ENCODE results near the gene ARPP21. TPM values are rescaled to one million over a fixed set of nuclear protein-coding genes. Genes with fewer than 3 reads are reported as not detected.
"Not testable (repeated sequence)": the region's sequence is repeated elsewhere in the genome, so short reads cannot be mapped to it uniquely, and the experiment has no call there.

The ARPP21 gene
- not detected in 2 replicates for total RNA-seq (2014; rRNA removed; shearing (Covaris generic))

DNA sequence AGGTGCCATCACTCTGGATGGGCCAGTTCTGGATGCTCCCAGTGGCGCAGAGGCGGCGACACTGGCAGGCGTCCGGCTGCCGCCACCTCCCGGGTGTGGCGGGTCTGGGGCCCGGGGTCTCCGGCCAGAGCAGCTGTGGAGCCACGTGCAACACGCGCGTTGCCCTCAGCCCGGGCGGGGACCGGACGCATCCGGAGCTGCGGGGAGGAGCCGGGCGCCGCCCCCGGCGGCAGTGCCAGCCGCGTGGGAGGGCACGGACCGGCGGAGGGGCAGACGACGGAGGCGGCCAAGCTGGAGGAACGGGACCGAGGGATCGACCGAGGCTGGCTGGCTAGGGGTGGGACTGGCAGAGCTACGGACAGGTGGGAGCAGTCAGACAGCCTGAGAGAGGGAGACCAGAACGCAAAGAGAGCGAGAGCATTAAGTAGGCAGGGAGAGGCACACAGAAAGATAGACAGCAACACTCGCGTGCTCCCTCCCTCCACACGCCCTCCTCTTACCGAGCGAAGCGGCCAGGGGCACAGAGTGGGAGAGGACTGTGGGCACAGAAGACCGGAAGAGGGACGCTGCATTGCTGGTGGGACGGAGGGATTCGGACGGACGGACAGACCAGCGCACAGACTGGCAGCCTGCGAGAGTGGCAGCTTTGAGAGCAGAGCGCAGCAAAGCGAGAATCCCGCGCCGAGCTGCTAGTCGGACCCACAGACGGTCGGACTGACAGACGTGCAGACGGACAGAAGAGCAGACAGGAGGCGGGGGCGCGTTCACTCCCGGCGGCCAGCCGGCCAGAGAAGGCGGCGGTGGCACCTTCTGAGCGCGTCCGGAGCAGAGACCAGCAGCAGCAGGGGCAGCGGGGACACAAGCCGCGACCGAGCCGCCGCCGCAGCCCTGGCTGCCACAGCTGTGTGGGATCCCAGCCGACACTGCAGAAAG, at the start of gene ARPP21:
ARPP21 (plus strand) TSS at position 272 of the 933 bp plus-strand sequence. CDS start 42,227 bp downstream, outside the sequence.
- DNase-seq (ENCODE audit: low read depth), result no peak

DNA sequence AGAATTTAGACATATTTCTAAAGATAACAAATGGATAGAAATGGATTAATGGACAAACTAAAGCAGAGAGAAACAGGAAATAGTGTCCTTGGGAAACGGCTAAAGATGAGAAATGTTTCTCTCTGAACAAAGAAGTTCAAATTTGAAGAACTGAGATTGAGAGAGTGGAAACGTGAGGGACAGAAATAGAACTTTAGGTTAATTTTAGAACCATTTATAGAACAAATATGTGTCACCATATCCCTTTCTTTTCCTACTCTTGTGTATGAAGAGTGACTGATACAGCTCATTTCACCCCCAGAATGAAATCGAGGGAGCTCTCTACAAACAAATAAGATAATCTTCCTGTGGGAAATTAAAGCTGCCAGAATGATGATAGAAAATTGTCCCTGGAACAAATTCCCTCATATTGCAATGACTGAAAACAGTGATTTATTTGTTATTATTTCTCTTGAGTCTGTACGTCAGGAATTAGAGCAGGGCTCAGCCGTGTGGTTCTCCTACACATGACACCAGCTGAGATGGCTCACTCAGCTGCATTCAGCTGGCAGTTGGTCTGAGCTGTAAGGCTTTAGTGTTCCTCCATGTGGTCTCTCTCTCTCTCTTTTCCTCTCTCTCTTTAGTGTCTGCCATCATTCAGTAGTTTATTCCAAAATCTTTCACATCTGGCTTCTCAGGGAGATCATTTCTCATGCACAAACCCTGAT, 46.6 kb upstream of the ARPP21 start:
- no peak for DNase-seq (ENCODE audit: low read depth)

DNA sequence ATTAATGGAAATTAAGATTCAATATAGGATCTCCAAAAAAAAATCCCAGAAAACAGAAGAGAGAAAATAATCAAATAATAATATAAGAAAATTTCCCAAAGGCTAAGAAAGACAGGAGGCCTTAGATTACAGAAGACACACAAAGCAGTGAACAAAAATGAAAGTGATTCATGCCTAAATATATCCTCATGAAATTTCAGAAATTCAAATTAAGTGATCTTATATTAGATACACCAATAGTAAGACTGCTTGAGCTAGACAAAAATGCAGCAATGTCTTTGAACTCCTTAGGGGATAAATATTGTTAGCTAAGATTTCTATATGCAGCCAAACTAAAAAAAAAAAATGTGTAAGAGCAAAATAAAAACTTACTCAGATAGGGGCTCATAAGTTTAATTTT, 44.6 kb upstream of the ARPP21 start:
- DNase-seq (ENCODE audit: low read depth), result no peak

GRCh38 chr3:35596335-35596995, 42.9 kb upstream of the ARPP21 start:
- no peak for DNase-seq (ENCODE audit: low read depth)

GRCh38 chr3:35597490-35597889, 41.8 kb upstream of the ARPP21 start:
- no peak for DNase-seq (ENCODE audit: low read depth)

DNA sequence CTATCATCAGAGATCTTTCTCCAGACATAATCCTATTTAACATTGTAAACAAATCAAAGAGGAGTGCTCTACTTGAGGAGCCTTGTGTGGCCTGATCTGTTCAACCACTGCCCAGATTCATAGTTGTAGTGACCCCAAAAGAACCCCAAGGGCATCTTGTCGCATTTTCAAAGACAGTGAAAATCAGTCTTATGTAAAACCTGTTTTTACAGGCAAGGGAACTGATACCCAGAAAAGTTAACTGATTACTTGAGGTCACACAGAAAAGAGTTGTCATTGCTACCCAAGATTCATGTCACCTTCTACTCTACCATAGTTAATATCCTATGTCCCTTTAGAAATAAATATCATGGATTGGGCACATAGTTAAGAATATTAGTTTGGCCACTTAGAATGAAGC, 40.5 kb upstream of the ARPP21 start:
- DNase-seq (ENCODE audit: low read depth), result no peak

GRCh38 chr3:35601959-35602358, 37.4 kb upstream of the ARPP21 start:
- no peak for DNase-seq (ENCODE audit: low read depth)

DNA sequence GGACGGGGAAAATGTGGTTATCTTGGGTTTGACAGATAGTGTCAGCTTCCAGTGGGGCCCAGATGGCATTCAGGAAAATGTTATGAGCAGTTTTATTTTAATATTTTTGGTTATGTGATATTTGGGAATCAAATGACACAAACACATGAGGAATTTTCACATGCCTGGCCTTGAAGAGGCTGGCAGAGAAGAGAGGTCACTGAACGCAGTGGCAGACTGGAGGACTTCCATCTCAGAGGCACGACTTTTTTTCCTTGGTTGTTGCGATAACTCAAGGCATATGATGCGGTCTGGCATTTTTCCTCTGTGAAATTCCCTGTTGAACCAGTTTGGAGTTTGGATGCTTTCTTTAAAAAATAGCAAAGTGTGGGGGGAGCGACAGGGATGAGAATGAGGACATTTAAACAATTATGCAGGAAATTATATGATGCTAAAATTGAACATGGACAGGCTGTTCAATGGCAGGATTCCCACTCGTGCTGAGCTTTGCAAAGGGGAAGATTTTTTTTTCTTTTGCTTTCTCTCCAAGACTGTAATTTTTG, 36.9 kb upstream of the ARPP21 start:
- DNase-seq (ENCODE audit: low read depth), result no peak

DNA sequence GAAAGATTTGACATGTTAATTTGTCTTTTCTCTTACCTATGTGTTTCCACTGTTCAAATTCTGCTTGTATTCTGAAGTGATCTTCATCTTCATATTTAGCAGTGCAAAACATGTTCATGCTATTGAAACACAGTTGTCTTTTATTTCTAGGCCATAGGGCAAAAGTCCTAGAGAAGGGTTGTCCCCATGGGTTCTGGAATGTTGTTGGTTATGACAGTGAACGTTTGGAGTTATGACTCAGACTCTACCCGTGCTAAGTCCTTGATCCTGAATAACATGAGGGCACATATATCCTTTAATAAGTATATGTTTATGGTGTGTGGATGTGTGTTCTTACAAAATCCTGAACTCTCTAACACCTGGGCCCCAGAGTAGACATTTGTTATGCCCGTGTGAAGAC, 23.0 kb upstream of the ARPP21 start:
- DNase-seq (ENCODE audit: low read depth), result no peak

GRCh38 chr3:35617370-35617769, 22.0 kb upstream of the ARPP21 start:
- no peak for DNase-seq (ENCODE audit: low read depth)

GRCh38 chr3:35620238-35620637, 19.1 kb upstream of the ARPP21 start:
- not testable (repeated sequence) for DNase-seq (ENCODE audit: low read depth)

DNA sequence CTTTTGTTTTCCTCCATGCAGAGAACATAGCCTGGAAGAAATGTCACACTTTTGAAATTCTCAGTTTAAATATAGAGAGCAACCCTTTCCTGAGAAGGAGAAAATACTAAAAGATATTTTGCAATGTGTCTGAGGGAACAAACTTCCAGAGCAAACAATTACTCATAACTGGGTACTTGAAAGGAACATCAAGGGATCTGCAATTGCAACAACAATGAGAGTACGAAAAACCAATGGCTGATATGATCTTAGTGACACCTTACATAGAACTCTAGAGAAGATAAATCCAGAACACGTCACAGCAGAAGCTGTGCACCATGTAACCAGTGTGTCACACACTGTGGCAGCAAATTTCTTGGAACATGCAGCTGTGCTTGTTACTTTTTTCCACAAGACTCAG, 14.6 kb upstream of the ARPP21 start:
- DNase-seq (ENCODE audit: low read depth), result no peak

DNA sequence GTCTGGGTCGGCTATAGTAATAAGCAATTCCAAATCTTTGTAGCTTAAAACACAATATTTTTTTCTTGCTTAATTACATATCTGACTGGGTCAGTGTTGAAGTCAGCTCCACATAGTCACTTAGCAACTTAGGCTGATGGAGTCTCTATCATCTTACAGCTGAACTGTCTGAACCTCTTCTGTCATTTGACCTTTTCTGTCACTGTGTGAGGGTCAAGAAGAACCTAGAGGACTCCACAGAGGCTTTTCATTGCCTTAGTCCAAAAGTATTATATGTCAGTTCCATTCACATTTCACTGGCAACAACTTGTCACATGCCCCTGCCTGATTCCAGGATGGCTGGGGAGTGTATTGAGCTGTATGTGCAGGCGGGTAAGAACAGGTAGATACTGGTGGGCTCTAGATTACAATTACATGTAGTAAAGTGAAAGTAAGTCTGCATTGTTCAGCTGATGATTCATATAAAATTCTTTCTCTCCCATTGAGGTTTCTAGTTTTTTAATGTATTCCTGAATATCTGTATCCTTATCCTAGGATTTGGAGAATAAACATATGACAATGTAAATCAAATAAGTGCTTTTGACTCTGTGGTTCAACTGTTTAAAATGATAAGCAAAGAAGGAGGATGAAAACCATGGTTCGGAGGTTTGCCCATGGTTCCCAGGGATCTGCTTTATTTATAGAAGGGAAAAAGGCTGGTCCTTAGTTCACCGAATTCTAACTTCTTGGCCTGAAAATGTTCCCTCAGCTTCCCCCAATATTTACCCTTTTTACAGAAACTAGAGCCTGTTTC, 5.8 kb upstream of the ARPP21 start:
- DNase-seq (ENCODE audit: low read depth), result no peak

- DNase-seq (ENCODE audit: low read depth), result no peak
Measured at GRCh38 chr3:35635407-35635806, 3.9 kb upstream of the ARPP21 start.

DNA sequence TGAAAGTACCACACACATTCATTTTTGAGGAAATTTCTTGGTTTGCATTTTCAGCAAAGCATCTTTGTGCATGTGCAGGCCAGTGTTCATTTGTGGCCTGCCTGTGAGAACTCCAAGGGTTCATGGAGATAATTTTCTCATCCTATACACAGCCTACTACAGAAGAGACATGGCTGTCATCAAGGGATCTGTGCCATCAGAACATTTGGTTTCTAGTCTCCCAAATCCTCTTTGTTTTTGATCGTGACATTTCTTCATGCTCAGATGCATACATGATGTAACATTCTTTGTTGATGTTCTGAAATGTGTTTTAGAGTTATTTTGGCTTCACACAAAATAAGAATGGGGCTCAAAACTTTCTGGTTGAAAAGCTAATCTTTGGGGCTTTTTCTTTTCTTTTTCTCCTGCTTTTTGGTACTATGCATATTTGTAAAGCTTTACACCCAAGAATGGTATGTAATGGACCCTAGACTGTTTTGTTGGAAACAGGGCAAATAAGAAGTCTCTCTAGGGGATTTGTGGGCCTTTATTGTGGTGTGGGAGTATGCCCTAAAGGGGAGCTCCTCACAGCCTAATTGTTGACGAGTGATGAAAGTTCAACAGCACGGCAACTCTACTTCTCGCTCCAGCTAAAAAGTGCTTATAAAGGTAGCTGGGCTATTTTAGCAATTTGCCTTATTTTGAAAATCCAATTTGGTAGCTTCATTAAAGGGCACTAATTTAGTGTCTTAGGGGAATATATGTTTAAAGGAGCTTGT, 3.2 kb upstream of the ARPP21 start:
- no peak for DNase-seq (ENCODE audit: low read depth)

- DNase-seq (ENCODE audit: low read depth), result no peak
Measured at GRCh38 chr3:35638251-35638979, 910 bp upstream of the ARPP21 start.

GRCh38 chr3:35638980-35639253, 408 bp upstream of the ARPP21 start:
- DNase-seq (ENCODE audit: low read depth), result no peak

DNA sequence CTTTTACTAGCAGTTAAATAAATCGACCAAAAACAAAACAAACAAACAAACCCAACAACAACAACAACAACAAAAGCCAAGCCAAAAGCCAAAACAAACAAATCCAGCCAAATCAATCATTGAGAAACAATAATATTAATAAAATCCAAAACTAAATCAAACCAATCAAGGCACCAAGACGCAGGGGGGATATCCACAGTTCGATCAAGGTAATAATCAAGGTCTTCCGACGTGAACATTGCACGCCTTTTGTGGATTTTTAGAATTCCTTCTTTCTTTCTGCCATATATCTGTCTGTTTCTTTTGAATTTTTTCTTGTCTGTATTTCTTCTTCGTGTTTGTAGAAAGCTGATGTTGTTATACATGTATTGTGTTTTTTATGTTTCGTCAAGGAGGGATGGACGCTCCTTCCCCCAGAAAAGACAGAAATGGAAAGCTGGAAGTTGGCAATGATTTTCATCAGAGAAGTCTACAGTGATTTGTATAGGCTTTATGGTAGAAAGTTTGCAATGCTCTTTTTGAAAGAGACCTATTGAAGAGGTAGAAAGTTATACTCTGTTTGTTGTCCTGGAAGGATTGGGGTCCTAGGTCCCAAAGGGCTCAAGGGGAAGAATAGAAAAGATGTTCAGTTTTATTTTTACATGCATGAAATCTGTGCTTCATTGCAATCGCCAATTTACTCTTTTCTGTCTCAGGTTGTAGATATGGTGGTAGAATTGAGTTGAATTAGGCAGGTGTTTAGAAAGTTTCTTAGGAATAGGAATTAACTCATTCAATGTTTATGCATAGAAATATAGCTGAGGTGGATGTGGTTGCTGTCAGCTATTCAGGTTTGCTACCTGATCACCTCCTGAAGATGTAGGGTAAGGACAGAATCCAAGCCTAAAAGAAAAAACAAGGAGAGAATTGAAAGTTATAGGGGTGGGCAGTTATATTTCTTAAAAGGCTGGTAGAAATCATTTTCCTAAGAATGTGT, 1.2 kb downstream of the ARPP21 start:
- DNase-seq (ENCODE audit: low read depth), result no peak

GRCh38 chr3:35641331-35641730, 2.0 kb downstream of the ARPP21 start:
- no peak for DNase-seq (ENCODE audit: low read depth)
